K562 treated with DMSO at 1 percent for 4 hours (cell line): ENCODE data around the gene ZNF891. TPM values are rescaled to one million over a fixed set of nuclear protein-coding genes. Genes with fewer than 3 reads are reported as not detected.

ENCODE experiments used
- total RNA-seq: library from RNA; unstranded; fragments of 300-600 nt; gene quantifications from 2 replicates; pipeline ENCODE4 v1.2.3, GENCODE V29; 2022; ENCODE audit not compliant: insufficient read depth

ZNF891 gene
- total RNA-seq = 0.33 TPM in 2 replicates

GRCh38 chr12:133130038-133130807, at the start of gene ZNF891, which contains the start of gene ZNF10:
Gene ZNF891 (minus strand): TSS chr12:133130274. CDS start chr12:133121918, 8,356 bp downstream.
Gene ZNF10 (plus strand): TSS chr12:133130627. CDS start chr12:133144493, 13,866 bp downstream.

GRCh38 chr12:133080368-133081158, 49.5 kb downstream of the ZNF891 start, which contains the start of gene ZNF140:
Gene ZNF140 (plus strand): TSS chr12:133080923. CDS start chr12:133081321, 398 bp downstream.

Other genes starting within 250 kb of the ZNF891 start
- 20.2 and 25.5 TPM in 2 replicates for gene CHFR, start 242.7 kb downstream of the ZNF891 start, total RNA-seq
- 0.52 and 2.4 TPM in 2 replicates for gene ZNF605, start 174.0 kb downstream of the ZNF891 start, total RNA-seq
- 5.3 and 5.4 TPM in 2 replicates for gene ZNF26, start 143.9 kb downstream of the ZNF891 start, total RNA-seq
- gene ZNF84, start 92.8 kb downstream of the ZNF891 start, total RNA-seq = 7.4 and 8.2 TPM in 2 replicates
- 10.2 and 15.1 TPM in 2 replicates for gene ZNF140, start 49.4 kb downstream of the ZNF891 start, total RNA-seq
- 7.2 and 10.5 TPM in 2 replicates for gene ZNF10, start 353 bp upstream of the ZNF891 start, total RNA-seq
- gene ZNF268, start 51.2 kb upstream of the ZNF891 start, total RNA-seq = 4.5 and 5.4 TPM in 2 replicates
- not detected in 2 replicates for gene ANHX, start 105.6 kb upstream of the ZNF891 start, total RNA-seq